Smooth muscle cell of the brain vasculature (primary cell): ENCODE data around the gene ASCC1.
"Not testable (repeated sequence)": the region's sequence is repeated elsewhere in the genome, so short reads cannot be mapped to it uniquely, and the experiment has no call there.

Source experiments
- DNase-seq: peaks from one replicate; pipeline ENCODE4 v3.0.0-alpha.2; 2012; ENCODE audit warnings: low read depth, low spot score

Gene ASCC1

GRCh38 chr10:72219235-72219814 is 3.2 kb upstream of the ASCC1 start:
- no peak for DNase-seq

- no peak for DNase-seq
Observed at GRCh38 chr10:72218726-72219125, 2.6 kb upstream of the ASCC1 start.

- no peak for DNase-seq
Observed at GRCh38 chr10:72218325-72218724, 2.2 kb upstream of the ASCC1 start.

- not testable (repeated sequence) for DNase-seq
Observed at GRCh38 chr10:72211832-72212231, 4.2 kb downstream of the ASCC1 start.

GRCh38 chr10:72211381-72211780 is 4.7 kb downstream of the ASCC1 start:
- DNase-seq: not testable (repeated sequence)

- not testable (repeated sequence) for DNase-seq
Observed at GRCh38 chr10:72208526-72208925, 7.5 kb downstream of the ASCC1 start.

- no peak for DNase-seq
Observed at GRCh38 chr10:72206511-72207229, 9.4 kb downstream of the ASCC1 start.

GRCh38 chr10:72204724-72205123 is 11.4 kb downstream of the ASCC1 start:
- no peak for DNase-seq

GRCh38 chr10:72204296-72204695 is 11.8 kb downstream of the ASCC1 start:
- DNase-seq: no peak

GRCh38 chr10:72201293-72201692 is 14.8 kb downstream of the ASCC1 start:
- DNase-seq: no peak

GRCh38 chr10:72200883-72201282 is 15.2 kb downstream of the ASCC1 start:
- DNase-seq: no peak

GRCh38 chr10:72194949-72195348 is 21.1 kb downstream of the ASCC1 start:
- DNase-seq: no peak

- DNase-seq: no peak
Observed at GRCh38 chr10:72186982-72187330, 29.1 kb downstream of the ASCC1 start.

- no peak for DNase-seq
Observed at GRCh38 chr10:72186258-72186981, 29.7 kb downstream of the ASCC1 start.

GRCh38 chr10:72184156-72184555 is 31.9 kb downstream of the ASCC1 start:
- no peak for DNase-seq

- DNase-seq: no peak
Observed at GRCh38 chr10:72177454-72177853, 38.6 kb downstream of the ASCC1 start.

- DNase-seq: no peak
Observed at GRCh38 chr10:72176701-72177100, 39.4 kb downstream of the ASCC1 start.

- no peak for DNase-seq
Observed at GRCh38 chr10:72175149-72175548, 40.9 kb downstream of the ASCC1 start.

- no peak for DNase-seq
Observed at GRCh38 chr10:72174297-72174662, 41.8 kb downstream of the ASCC1 start.

GRCh38 chr10:72173619-72174296 is 42.3 kb downstream of the ASCC1 start:
- DNase-seq: peak; percentile 28

GRCh38 chr10:72173262-72173618 is 42.8 kb downstream of the ASCC1 start:
- DNase-seq: no peak

GRCh38 chr10:72171175-72171630 is 44.9 kb downstream of the ASCC1 start:
- DNase-seq: peak; percentile 41
